HepG2 (cell line): ENCODE measurements around the gene PLRG1. TPM values are rescaled to one million over a fixed set of nuclear protein-coding genes. Genes with fewer than 3 reads are reported as not detected.

Source experiments
- DNMT3B ChIP-seq: conservative IDR thresholded peaks from 2 replicates; pipeline ENCODE4 v1.6.1; 2016; ENCODE audit warnings: missing biosample characterization, control low read depth
- GTF2F1 ChIP-seq: fragments of 150-350 bp; IDR thresholded peaks from 2 replicates; pipeline ENCODE4 v1.6.1; 2014; ENCODE audit warnings: low read length
- KLF13 ChIP-seq: sonication (generic); formaldehyde crosslinking; IDR thresholded peaks from 2 replicates; pipeline ENCODE4 v1.4.0; 2020; ENCODE audit warnings: mild to moderate bottlenecking, missing genetic modification reagents
- MAF1 ChIP-seq: sonication (generic); formaldehyde crosslinking; IDR thresholded peaks from 2 replicates; pipeline ENCODE4 v1.5.0; 2020; ENCODE audit warnings: missing genetic modification reagents, borderline replicate concordance
- MED13 ChIP-seq: sonication (generic); formaldehyde crosslinking; IDR thresholded peaks from 2 replicates; pipeline ENCODE4 v1.5.0; 2020; ENCODE audit warnings: missing genetic modification reagents
- PHF8 ChIP-seq: sonication (generic); formaldehyde crosslinking; IDR thresholded peaks from 2 replicates; pipeline ENCODE4 v1.5.0; 2020; ENCODE audit warnings: missing genetic modification reagents
- PITX1 ChIP-seq: sonication (generic); formaldehyde crosslinking; IDR thresholded peaks from 2 replicates; pipeline ENCODE4 v1.5.1; 2020; ENCODE audit warnings: mild to moderate bottlenecking, missing genetic modification reagents
- PRMT3 ChIP-seq: sonication (generic); formaldehyde crosslinking; IDR thresholded peaks from 2 replicates; pipeline ENCODE4 v1.8.1; 2022; ENCODE audit warnings: low read depth, mild to moderate bottlenecking, moderate library complexity, missing genetic modification reagents, borderline replicate concordance
- ZFP90 ChIP-seq: sonication (generic); formaldehyde crosslinking; IDR thresholded peaks from 2 replicates; pipeline ENCODE4 v1.8.0; 2022; ENCODE audit warnings: missing genetic modification reagents, mild to moderate bottlenecking, inconsistent platforms, borderline replicate concordance
- ZNF136 ChIP-seq: sonication (generic); formaldehyde crosslinking; IDR thresholded peaks from 2 replicates; pipeline ENCODE4 v1.8.1; 2022; ENCODE audit warnings: low read depth, mild to moderate bottlenecking, moderate library complexity, missing genetic modification reagents
- ZNF224 ChIP-seq: sonication (generic); formaldehyde crosslinking; IDR thresholded peaks from 2 replicates; pipeline ENCODE4 v1.5.0; 2020; ENCODE audit warnings: mild to moderate bottlenecking, missing genetic modification reagents
- ZNF331 ChIP-seq: sonication (generic); formaldehyde crosslinking; IDR thresholded peaks from 2 replicates; pipeline ENCODE4 v1.4.0; 2020; ENCODE audit warnings: missing genetic modification reagents
- ZNF543 ChIP-seq: sonication (generic); formaldehyde crosslinking; IDR thresholded peaks from 2 replicates; pipeline ENCODE4 v1.4.0; 2020; ENCODE audit warnings: mild to moderate bottlenecking, missing genetic modification reagents
- ZNF616 ChIP-seq: sonication (generic); formaldehyde crosslinking; IDR thresholded peaks from 2 replicates; pipeline ENCODE4 v1.5.0; 2020; ENCODE audit warnings: low read depth, mild to moderate bottlenecking, missing genetic modification reagents
- ZNF777 ChIP-seq: sonication (generic); formaldehyde crosslinking; IDR thresholded peaks from 2 replicates; pipeline ENCODE4 v1.4.0; 2020; ENCODE audit warnings: missing genetic modification reagents
- polyA plus RNA-seq, 8 experiments: library from polyadenylated mRNA; depleted of rRNA in 3 of 8; stranded (reverse) in 7 of 8; unstranded in 1 of 8; fragments of >200 nt; fragmentation: Illumina TruSeq in 4 of 8; extraction: Trizol in 4 of 8; gene quantifications; 2 replicates each; pipeline versions ENCODE4 v1.2.1 to v1.2.3, GENCODE V29; 2011 to 2016; ENCODE audit warnings: low read depth in 4 of 8, missing spikeins in 1 of 8, mixed read lengths in 1 of 8; ENCODE audit not compliant: insufficient read depth in 1 of 8
- total RNA-seq, 5 experiments: library from RNA; depleted of rRNA; stranded (reverse); fragments of >200 nt; fragmentation: Illumina TruSeq; extraction: Trizol; gene quantifications; 2 replicates each; pipeline ENCODE4 v1.2.3, GENCODE V29; 2016; ENCODE audit warnings: low read depth in 1 of 5
- TF ChIP-seq, protein P1 (sequence below): sonication (generic); formaldehyde crosslinking; IDR thresholded peaks from 2 replicates; pipeline ENCODE4 v1.5.1; 2020; ENCODE audit warnings: missing genetic modification reagents, mild to moderate bottlenecking, borderline replicate concordance
- TF ChIP-seq, protein P2 (sequence below): sonication (generic); formaldehyde crosslinking; conservative IDR thresholded peaks from 2 replicates; pipeline ENCODE4 v1.4.0; 2020; ENCODE audit warnings: missing genetic modification reagents
- TF ChIP-seq, protein P3 (sequence below): sonication (generic); formaldehyde crosslinking; IDR thresholded peaks from 2 replicates; pipeline ENCODE4 v1.4.0; 2020; ENCODE audit warnings: missing genetic modification reagents
- TF ChIP-seq, protein P4 (sequence below): sonication (generic); formaldehyde crosslinking; IDR thresholded peaks from 2 replicates; pipeline ENCODE4 v1.8.1; 2023; ENCODE audit warnings: mild to moderate bottlenecking, missing genetic modification reagents

PLRG1 gene
- total and polyA plus RNA-seq, 2 of the 13 experiments (the other 11 are each of a cell fraction or from before 2014, with no cell fraction given): 77.3 to 110 TPM

DNA sequence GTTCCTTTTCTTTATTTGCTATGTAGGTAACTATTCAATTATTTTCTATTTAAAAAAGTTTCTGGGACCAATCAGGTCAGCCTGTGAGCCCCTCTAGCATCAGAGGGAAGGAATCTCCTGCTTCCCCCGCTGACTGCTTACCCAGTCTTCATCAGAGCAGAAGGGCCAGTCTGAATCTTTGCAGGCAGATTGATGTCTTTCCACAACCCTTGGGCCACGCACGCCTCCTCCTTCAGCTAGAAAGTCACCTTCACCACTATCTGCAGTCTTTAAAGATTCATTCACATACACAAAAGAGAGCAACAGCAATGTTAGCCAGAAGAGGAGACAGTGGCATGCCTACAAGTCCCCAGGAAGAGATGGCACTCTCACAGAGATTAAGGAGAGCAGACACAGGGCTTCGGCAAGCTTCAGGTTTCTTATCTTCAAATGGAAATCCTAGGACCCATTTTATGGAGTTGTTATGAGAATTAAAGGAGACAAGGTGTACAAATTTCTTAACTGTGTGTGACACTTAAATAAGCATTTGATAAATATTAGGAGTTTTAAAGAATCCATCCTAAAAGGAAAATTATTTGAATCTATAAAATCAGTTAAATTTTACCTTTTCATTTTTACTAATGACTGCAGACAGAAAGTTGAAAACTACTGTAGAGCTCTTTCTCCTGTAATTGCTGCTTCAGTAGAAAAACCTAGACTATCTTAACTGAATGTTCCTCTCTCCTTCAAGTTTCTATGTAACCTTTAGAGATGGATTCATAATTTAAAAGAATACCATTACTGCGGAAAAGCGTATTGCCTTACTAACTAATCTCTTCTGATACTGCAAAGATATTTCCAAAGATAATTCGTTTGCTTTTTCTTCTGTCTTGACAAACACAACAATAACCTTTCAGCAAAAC is 39.3 kb upstream of the PLRG1 start (continued):
- TF ChIP-seq, protein P1, sequence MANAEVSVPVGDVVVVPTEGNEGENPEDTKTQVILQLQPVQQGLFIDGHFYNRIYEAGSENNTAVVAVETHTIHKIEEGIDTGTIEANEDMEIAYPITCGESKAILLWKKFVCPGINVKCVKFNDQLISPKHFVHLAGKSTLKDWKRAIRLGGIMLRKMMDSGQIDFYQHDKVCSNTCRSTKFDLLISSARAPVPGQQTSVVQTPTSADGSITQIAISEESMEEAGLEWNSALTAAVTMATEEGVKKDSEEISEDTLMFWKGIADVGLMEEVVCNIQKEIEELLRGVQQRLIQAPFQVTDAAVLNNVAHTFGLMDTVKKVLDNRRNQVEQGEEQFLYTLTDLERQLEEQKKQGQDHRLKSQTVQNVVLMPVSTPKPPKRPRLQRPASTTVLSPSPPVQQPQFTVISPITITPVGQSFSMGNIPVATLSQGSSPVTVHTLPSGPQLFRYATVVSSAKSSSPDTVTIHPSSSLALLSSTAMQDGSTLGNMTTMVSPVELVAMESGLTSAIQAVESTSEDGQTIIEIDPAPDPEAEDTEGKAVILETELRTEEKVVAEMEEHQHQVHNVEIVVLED: 0 out of 2 replicates have a peak, but pooled peaks have one; percentile 27
- no peak for TF ChIP-seq ZNF616
- TF ChIP-seq ZNF224: no peak
- TF ChIP-seq ZNF543 (CRISPR knock-in tag): 0 out of 2 replicates have a peak, but pooled peaks have one; percentile 34
- no peak for TF ChIP-seq ZNF777 (CRISPR knock-in tag)
- TF ChIP-seq PHF8 (CRISPR knock-in tag): peak; percentile 18; the same call in 1 of the 2 replicates
- TF ChIP-seq ZFP90 (CRISPR knock-in tag): no peak
- TF ChIP-seq PRMT3 (CRISPR knock-in tag): no peak
- TF ChIP-seq ZNF331 (CRISPR knock-in tag): no peak
- TF ChIP-seq DNMT3B: 0 out of 2 replicates have a peak, but pooled peaks have one; percentile 35
- TF ChIP-seq GTF2F1: no peak
- TF ChIP-seq KLF13 (CRISPR knock-in tag): no peak
- TF ChIP-seq, protein P2, sequence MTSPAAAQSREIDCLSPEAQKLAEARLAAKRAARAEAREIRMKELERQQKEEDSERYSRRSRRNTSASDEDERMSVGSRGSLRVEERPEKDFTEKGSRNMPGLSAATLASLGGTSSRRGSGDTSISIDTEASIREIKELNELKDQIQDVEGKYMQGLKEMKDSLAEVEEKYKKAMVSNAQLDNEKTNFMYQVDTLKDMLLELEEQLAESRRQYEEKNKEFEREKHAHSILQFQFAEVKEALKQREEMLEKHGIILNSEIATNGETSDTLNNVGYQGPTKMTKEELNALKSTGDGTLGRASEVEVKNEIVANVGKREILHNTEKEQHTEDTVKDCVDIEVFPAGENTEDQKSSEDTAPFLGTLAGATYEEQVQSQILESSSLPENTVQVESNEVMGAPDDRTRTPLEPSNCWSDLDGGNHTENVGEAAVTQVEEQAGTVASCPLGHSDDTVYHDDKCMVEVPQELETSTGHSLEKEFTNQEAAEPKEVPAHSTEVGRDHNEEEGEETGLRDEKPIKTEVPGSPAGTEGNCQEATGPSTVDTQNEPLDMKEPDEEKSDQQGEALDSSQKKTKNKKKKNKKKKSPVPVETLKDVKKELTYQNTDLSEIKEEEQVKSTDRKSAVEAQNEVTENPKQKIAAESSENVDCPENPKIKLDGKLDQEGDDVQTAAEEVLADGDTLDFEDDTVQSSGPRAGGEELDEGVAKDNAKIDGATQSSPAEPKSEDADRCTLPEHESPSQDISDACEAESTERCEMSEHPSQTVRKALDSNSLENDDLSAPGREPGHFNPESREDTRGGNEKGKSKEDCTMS (CRISPR knock-in tag): no peak
- TF ChIP-seq, protein P3, sequence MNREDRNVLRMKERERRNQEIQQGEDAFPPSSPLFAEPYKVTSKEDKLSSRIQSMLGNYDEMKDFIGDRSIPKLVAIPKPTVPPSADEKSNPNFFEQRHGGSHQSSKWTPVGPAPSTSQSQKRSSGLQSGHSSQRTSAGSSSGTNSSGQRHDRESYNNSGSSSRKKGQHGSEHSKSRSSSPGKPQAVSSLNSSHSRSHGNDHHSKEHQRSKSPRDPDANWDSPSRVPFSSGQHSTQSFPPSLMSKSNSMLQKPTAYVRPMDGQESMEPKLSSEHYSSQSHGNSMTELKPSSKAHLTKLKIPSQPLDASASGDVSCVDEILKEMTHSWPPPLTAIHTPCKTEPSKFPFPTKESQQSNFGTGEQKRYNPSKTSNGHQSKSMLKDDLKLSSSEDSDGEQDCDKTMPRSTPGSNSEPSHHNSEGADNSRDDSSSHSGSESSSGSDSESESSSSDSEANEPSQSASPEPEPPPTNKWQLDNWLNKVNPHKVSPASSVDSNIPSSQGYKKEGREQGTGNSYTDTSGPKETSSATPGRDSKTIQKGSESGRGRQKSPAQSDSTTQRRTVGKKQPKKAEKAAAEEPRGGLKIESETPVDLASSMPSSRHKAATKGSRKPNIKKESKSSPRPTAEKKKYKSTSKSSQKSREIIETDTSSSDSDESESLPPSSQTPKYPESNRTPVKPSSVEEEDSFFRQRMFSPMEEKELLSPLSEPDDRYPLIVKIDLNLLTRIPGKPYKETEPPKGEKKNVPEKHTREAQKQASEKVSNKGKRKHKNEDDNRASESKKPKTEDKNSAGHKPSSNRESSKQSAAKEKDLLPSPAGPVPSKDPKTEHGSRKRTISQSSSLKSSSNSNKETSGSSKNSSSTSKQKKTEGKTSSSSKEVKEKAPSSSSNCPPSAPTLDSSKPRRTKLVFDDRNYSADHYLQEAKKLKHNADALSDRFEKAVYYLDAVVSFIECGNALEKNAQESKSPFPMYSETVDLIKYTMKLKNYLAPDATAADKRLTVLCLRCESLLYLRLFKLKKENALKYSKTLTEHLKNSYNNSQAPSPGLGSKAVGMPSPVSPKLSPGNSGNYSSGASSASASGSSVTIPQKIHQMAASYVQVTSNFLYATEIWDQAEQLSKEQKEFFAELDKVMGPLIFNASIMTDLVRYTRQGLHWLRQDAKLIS (CRISPR knock-in tag): peak; percentile 25; the same call in 1 of the 2 replicates
- TF ChIP-seq, protein P4, sequence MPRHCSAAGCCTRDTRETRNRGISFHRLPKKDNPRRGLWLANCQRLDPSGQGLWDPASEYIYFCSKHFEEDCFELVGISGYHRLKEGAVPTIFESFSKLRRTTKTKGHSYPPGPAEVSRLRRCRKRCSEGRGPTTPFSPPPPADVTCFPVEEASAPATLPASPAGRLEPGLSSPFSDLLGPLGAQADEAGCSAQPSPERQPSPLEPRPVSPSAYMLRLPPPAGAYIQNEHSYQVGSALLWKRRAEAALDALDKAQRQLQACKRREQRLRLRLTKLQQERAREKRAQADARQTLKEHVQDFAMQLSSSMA: no peak
- no peak for TF ChIP-seq MED13
- TF ChIP-seq PITX1 (CRISPR knock-in tag): no peak
- TF ChIP-seq ZNF136 (CRISPR knock-in tag): no peak
- TF ChIP-seq MAF1 (CRISPR knock-in tag): no peak
